NCI-H524 treated with DMSO at 0.1 percent for 48 hours (cell line): ENCODE measurements around the gene PAN2.
A peak's percentile ranks its signal among the peaks of the same experiment; 100 is the strongest.

ENCODE experiments used
- DNase-seq: peaks from one replicate; lab custom pipeline; 2025; lab: John Stamatoyannopoulos, UW

PAN2 gene

GRCh38 chr12:56271031-56271430 lies 62.8 kb downstream of the PAN2 start:
- DNase-seq: no peak

GRCh38 chr12:56267443-56268071 lies 66.2 kb downstream of the PAN2 start:
- no peak for DNase-seq

GRCh38 chr12:56266693-56267442 lies 66.9 kb downstream of the PAN2 start, which contains the start of gene COQ10A:
TSS of gene COQ10A (plus strand) at chr12:56266942. CDS start at chr12:56267119, 177 bp downstream.
- peak; percentile 68 for DNase-seq
